ENCODE data around the gene BET1. TPM values are rescaled to one million over a fixed set of nuclear protein-coding genes. Genes with fewer than 3 reads are reported as not detected.

The BET1 gene
- 22.1 and 30.8 TPM in 2 replicates for total RNA-seq

GRCh38 chr7:94004024-94004951, at the start of gene BET1:
TSS of gene BET1 (minus strand) at chr7:94004355. CDS start at chr7:94004216, 139 bp downstream.

Other genes with a start within 250 kb of the BET1 start
- 227 and 475 TPM in 2 replicates for gene TFPI2, start 113.6 kb downstream of the BET1 start, total RNA-seq
- not detected in 2 replicates for gene GNGT1, start 97.8 kb downstream of the BET1 start, total RNA-seq
- 1.2 and 1.7 TPM in 2 replicates for gene GNG11, start 82.6 kb downstream of the BET1 start, total RNA-seq